ENCODE results near the gene CCNO. TPM values are rescaled to one million over a fixed set of nuclear protein-coding genes. Genes with fewer than 3 reads are reported as not detected.

The CCNO gene
- total RNA-seq, 4 donors from 2014 or later, result 0.95 to 3.1 (median 2.5) TPM; not detected in 1

GRCh38 chr5:55222092-55222984, 11.1 kb downstream of the CCNO start:
- no peak overlapping the region for H3K27ac ChIP-seq
- no peak overlapping the region for H3K4me3 ChIP-seq
- H3K4me1 ChIP-seq, result peaks cover 0 to 37% (median 11%) of the 10 kb centered on the region in 4 donors
- no peaks in the 10 kb centered on the region for H3K36me3 ChIP-seq
- H3K27me3 ChIP-seq, result peaks cover 0 to 56% of the 10 kb centered on the region in 2 donors
- no peaks in the 10 kb centered on the region for H3K9me3 ChIP-seq
- DNase-seq, result no peak
- TF ChIP-seq POLR2A (IDR thresholded peaks at IDR 0.05) (no peak), CTCF (IDR thresholded peaks at IDR 0.05) (no peak)

- no peak overlapping the region for H3K27ac ChIP-seq
- no peaks in the 10 kb centered on the region for H3K36me3 ChIP-seq
- peak in 2 of 3 donors; percentile 52 to 60 for DNase-seq
- peak overlapping the region in 3 of 4 donors; percentile 24 to 48 (median 41) for H3K4me3 ChIP-seq
- H3K9me3 ChIP-seq, result no peaks in the 10 kb centered on the region
- peaks cover 0 to 24% (median 7%) of the 10 kb centered on the region in 4 donors for H3K4me1 ChIP-seq
- no peak for TF ChIP-seq CTCF (IDR thresholded peaks at IDR 0.05)
- TF ChIP-seq POLR2A (IDR thresholded peaks at IDR 0.05), result no peak
- peaks cover 0 to 42% of the 10 kb centered on the region in 2 donors for H3K27me3 ChIP-seq
Measured at GRCh38 chr5:55220433-55221185, 12.8 kb downstream of the CCNO start.

- Histone ChIP-seq H3K27ac (no peak overlapping the region), H3K27me3 (peaks cover 0 to 37% of the 10 kb centered on the region in 2 donors)
Measured at GRCh38 chr5:55219770-55220169, 13.6 kb downstream of the CCNO start.

GRCh38 chr5:55218967-55219366, 14.4 kb downstream of the CCNO start:
- Histone ChIP-seq H3K27me3 (peaks cover 0 to 35% of the 10 kb centered on the region in 2 donors), H3K9me3 (no peaks in the 10 kb centered on the region), H3K4me1 (peaks cover 0 to 24% (median 7%) of the 10 kb centered on the region in 4 donors), H3K36me3 (no peaks in the 10 kb centered on the region), H3K4me3 (no peak overlapping the region), H3K27ac (no peak overlapping the region)
- peak in 1 of 6 experiments; percentile 7 for TF ChIP-seq CTCF (IDR thresholded peaks at IDR 0.05)
- no peak for TF ChIP-seq POLR2A (IDR thresholded peaks at IDR 0.05)
- peak in 2 of 3 donors; percentile 64 to 81 for DNase-seq

More at GRCh38 chr5:55219770-55220169, 13.6 kb downstream of the CCNO start:
- no peak overlapping the region for H3K4me3 ChIP-seq
- no peaks in the 10 kb centered on the region for H3K9me3 ChIP-seq
- peaks cover 0 to 24% (median 7%) of the 10 kb centered on the region in 4 donors for H3K4me1 ChIP-seq
- TF ChIP-seq POLR2A (IDR thresholded peaks at IDR 0.05) (no peak), CTCF (IDR thresholded peaks at IDR 0.05) (no peak)
- no peak for DNase-seq
- no peaks in the 10 kb centered on the region for H3K36me3 ChIP-seq

GRCh38 chr5:55211184-55211874, 22.1 kb downstream of the CCNO start:
- Histone ChIP-seq H3K9me3 (no peaks in the 10 kb centered on the region), H3K27ac (no peak overlapping the region), H3K36me3 (no peaks in the 10 kb centered on the region), H3K27me3 (no peaks in the 10 kb centered on the region), H3K4me3 (no peak overlapping the region), H3K4me1 (no peaks in the 10 kb centered on the region)
- no peak for DNase-seq
- no peak for TF ChIP-seq POLR2A (IDR thresholded peaks at IDR 0.05)
- TF ChIP-seq CTCF (IDR thresholded peaks at IDR 0.05), result no peak
